SW 1271 (cell line): ENCODE results near the gene AK8.
"Not testable (repeated sequence)": the region's sequence is repeated elsewhere in the genome, so short reads cannot be mapped to it uniquely, and the experiment has no call there.

ENCODE experiments used
- DNase-seq, 2 experiments: peaks; one replicate each; lab custom pipeline; 2025; lab: John Stamatoyannopoulos, UW

The AK8 gene

DNA sequence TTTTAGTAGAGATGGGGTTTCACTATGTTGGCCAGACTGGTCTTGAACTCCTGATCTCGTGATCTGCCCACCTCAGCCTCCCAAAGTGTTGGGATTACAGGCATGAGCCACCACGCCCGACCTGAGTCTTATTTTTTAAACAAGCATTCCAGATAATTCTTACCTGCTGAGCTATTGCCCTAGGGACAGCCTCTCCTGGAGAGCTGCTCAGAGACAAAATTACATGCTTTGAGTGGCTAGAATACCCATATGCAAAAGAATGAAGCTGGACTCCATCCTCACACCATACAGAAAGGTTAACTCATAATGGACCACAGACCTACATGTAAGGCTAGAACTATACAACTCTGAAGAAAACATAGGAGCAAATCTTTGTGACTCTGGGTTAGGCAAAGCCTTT, 166.2 kb downstream of the AK8 start:
- no peak for DNase-seq

- not testable (repeated sequence) for DNase-seq
Observed at GRCh38 chr9:132711152-132711551, 166.9 kb downstream of the AK8 start.

DNA sequence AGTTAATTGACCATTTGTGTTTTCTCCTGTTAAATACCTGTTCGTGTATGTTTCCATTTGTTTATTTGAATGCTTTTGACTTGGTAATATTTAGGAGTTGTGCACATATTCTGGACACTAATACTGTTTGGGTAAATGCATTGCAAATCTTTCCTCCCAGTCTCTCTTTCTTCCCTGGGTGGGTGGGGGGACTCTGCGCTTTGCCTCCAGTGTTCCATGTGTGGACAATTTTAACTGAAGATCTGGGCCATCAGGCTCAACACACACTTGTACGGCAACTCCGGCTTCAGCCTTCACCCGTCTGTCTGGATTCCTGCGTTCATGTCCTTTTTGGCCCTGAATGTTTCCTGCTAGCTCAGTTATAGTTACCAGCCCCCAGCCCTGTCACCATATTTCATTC, 167.8 kb downstream of the AK8 start:
- DNase-seq = no peak

- DNase-seq = no peak
Observed at GRCh38 chr9:132708769-132709430, 169.2 kb downstream of the AK8 start.

- DNase-seq = no peak
Observed at GRCh38 chr9:132708239-132708638, 169.8 kb downstream of the AK8 start.

GRCh38 chr9:132703336-132703735, 174.7 kb downstream of the AK8 start:
- no peak for DNase-seq

GRCh38 chr9:132702254-132702653, 175.8 kb downstream of the AK8 start:
- no peak for DNase-seq

GRCh38 chr9:132699956-132700355, 178.1 kb downstream of the AK8 start:
- no peak for DNase-seq

- no peak for DNase-seq
Observed at GRCh38 chr9:132698989-132699388, 179.1 kb downstream of the AK8 start.

DNA sequence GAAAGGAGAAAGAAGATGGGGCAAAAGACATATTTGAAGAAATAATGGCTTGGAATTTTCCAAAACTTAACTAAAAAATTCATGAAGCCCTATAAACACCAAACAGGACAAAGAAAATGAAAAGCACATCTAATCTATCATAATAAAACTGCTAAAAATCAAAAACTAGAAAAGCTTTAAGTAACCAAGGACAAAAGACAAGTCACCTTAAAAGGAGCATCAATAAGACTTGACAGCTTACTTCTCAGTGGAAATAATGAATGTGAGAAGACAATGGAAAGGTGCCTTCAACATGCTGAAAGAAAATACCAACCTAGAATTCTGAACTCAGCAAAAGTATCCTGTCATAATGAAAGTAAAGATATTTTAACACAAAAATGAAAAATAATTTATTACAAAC, 180.9 kb downstream of the AK8 start:
- peak in 1 of 2 experiments; percentile 21 for DNase-seq

GRCh38 chr9:132694144-132694543, 183.9 kb downstream of the AK8 start:
- no peak for DNase-seq

DNA sequence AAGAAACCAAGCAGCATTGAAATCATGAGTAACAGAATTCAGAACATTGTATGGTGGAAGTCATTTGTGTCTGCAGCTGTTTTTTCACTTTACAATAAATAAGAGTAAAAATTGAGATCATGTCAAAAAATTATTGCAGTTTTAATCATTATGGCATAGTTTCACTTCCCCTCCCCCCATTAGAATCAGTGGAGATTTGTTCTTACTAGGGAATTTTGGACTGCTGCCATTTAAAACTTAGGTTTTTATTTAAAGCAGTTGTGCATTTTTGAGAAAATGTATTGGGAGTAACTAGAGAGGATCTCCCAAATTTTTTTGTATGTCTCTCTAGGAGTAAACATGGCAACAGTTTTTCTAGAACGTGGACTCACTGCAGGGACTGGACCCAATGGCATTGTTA, 187.4 kb downstream of the AK8 start:
- DNase-seq = no peak

- DNase-seq = no peak
Observed at GRCh38 chr9:132683873-132684272, 194.2 kb downstream of the AK8 start.

DNA sequence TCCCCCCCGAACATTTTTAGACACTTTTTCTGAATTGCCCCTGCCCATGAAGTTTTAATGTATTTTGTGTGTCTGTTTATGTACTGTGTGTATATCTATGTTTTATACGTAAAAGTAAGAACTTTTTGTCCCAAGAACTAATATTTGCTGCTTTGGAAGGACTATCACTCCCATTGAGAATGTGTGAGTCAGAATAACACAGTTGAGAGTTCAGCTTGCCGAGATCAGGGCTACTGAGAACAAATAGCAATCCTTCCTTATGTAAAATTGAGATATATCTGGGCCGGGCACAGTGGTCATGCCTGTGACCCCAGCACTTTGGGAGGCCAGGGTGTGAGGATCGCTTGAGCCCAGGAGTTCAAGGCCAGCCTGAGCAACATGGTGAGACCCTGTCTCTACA, 196.5 kb downstream of the AK8 start:
- DNase-seq = no peak

DNA sequence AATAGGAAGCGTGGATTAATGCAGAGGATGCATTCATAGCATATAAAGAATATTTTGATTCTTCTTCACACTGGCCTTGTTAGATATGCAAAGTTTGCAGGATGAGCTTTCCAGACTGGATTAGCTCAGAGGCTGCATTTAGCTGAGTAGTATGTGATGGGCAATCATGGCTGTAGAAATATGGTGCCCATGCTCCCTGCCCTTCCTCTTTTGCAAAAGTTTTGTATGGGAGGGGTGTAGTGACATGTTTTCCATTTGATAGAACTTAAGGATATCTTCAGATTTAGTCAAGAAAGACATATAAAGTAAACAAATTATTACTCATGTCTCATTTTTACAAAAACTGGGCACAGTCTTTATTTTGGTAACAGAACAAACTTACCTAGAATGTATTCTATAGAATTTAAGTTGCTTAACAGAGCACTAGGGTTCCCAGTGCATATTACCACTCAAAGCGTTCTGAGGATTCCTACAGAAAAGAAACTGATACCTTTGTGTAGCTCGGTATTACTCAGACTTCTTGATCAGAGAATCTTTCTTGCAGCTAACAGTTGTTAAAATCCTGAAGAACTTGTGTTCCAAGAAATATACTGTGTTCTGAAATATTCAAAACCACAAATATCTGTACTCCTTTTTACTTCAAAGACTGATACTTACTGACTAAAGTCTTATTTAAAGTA, 198.0 kb downstream of the AK8 start:
- no peak for DNase-seq

DNA sequence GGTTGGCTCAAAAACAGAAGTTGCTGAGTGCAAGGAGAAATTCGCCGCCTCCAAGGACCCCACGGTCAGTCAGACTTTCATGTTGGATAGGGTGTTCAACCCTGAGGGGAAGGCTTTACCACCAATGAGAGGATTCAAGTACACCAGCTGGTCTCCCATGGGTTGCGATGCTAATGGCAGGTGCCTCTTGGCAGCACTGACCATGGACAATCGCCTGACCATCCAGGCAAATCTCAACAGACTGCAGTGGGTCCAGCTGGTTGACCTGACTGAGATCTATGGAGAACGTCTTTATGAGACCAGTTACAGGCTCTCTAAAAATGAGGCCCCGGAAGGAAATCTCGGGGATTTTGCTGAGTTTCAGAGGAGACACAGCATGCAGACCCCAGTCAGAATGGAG, 200.1 kb downstream of the AK8 start:
- DNase-seq = no peak
